Stimulated activated CD8-positive, alpha-beta memory T cell treated with anti-CD3 and anti-CD28 coated beads, Interleukin-12 subunit alpha, Interleukin-12 subunit beta, amount 100 ng/mL, for 4 hours (primary cell): ENCODE data around the gene CRYBB2.
"Not testable (repeated sequence)": the region's sequence is repeated elsewhere in the genome, so short reads cannot be mapped to it uniquely, and the experiment has no call there.

Experiments
- DNase-seq: peaks from one replicate; pipeline ENCODE4 v3.0.0-alpha.2; 2020; ENCODE audit warnings: low read depth

Gene CRYBB2, protein sequence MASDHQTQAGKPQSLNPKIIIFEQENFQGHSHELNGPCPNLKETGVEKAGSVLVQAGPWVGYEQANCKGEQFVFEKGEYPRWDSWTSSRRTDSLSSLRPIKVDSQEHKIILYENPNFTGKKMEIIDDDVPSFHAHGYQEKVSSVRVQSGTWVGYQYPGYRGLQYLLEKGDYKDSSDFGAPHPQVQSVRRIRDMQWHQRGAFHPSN

GRCh38 chr22:25219211-25219689 is at the start of gene CRYBB2:
CRYBB2 (plus strand) TSS chr22:25219639; CDS start chr22:25221430, 1,791 bp downstream.
- DNase-seq, result no peak

DNA sequence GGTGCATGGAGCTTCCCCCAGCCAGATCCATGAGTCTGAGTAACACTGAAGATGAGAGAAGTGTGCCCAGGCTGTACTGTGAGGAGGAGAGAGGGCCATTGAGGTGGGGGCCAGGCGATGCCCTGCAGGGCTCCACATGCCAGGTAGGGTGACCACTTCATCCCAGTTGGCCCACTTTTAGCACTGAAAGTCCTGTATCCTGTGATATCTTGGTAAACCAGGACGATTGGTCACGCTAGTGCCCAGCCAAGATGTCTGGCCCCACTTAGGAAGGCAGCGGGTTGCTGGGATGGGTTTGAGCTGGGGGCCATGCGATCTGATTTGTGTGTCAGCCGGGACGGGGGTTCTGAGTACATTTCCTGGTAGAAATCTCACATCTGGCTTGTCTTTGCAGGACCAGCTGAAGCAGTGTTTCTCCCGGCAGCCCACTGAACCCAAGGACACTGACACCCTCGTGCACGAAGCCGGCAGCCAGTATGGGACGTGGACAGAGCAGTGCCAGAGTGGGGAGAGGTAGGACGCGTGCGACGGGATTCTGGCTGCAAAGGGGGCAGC is 48.9 kb upstream of the CRYBB2 start:
- no peak for DNase-seq

DNA sequence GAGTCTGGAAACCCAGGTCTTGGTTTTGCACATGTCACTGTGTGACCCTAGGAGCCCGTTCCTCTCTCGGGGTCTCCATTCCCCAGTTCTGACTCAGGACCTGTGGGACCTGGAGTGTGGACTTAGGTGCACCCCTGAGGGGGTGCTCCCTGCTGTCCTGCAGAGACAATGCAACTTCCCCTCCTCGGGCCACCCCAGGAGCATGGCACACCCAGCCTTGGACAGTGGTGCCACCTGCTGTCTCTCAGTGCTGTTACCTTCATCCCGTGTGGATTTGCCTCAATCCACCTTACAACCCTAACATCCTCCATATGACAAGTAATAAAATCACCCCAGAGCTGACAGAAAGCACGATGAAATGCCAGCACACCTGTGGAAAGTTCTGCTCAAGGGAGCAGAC is 47.3 kb upstream of the CRYBB2 start:
- no peak for DNase-seq

DNA sequence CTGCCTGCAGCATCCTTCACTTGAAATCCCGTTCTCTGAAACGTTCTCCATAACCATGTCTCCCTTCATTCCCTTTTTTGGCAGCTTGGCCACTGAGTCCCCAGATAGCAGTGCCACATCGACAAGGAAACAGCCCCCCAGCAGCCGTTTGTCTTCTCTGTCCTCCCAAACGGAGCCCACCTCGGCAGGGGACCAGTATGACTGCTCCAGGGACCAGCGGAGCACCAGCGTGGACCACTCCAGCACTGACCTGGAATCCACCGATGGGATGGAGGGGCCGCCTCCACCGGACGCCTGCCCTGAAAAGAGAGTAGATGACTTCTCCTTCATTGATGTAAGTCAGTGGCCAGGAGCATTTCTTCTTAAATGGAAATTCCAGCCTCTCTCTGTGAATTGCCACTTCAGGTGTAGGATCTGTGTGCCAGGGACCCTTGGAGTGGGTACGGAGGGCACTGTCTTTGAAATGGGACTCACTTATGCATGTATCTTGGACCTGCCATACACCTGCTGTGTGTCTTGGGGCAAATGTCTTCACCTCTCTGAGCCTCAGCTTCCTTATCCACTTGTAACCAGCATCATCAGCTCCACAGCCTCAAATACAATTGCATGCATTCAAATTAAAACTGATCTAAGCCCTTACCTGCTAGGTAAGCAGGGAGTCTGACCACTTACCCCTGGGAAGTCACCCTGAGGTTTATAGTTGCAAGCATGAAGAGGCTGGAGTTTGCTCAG is 45.1 kb upstream of the CRYBB2 start:
- no peak for DNase-seq

DNA sequence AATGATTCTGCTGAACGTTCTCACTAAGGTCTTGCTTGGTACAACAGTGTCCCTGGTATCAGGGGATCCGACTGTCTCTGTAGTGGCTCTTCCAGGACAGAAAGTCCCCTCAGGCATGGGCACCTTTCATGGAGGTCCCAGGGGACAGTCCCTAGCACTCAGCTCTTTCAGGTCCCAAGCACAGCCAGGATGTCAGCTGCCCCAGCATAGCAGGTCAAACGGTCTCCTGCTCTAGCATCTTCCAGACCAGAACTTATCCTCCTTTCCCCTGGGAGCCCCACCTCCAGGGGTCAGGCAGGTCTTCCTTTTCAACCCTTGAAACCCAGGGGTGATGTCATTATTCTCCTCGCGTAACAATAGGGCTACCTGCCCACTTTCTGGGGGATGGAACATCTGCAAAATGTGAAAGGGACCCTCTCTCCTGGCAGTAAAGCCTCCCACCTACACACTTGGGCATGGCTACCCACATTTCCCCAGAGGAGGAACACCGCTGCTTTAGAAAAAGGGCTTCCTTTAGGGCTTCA is 44.5 kb upstream of the CRYBB2 start:
- DNase-seq, result no peak

GRCh38 chr22:25176175-25176574 is 43.3 kb upstream of the CRYBB2 start:
- DNase-seq, result no peak

GRCh38 chr22:25176799-25177198 is 42.6 kb upstream of the CRYBB2 start:
- no peak for DNase-seq

GRCh38 chr22:25177226-25177625 is 42.2 kb upstream of the CRYBB2 start:
- DNase-seq, result no peak

- DNase-seq, result no peak
These were observed 41.5 kb upstream of the CRYBB2 start for GRCh38 chr22:25177895-25178294.

DNA sequence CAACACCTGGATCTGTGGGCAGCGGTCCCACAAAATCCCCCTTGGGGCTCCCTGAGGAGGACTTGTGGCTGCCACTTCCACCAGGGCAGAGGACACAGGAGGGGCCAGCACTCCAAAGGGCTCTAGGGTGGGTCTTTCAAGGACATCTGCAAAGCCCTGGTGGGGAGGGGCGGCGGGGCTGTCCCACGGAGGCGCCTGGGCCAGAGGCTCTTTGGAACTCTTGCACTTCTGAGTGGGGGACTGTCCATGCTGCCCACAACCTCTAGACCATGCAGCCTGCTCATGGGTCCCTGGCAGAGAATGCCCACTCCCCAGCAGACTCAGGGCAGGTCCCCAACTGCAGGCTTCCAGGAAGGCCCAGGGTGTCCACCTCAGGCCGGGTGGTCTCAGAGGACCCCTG is 41.1 kb upstream of the CRYBB2 start:
- not testable (repeated sequence) for DNase-seq

DNA sequence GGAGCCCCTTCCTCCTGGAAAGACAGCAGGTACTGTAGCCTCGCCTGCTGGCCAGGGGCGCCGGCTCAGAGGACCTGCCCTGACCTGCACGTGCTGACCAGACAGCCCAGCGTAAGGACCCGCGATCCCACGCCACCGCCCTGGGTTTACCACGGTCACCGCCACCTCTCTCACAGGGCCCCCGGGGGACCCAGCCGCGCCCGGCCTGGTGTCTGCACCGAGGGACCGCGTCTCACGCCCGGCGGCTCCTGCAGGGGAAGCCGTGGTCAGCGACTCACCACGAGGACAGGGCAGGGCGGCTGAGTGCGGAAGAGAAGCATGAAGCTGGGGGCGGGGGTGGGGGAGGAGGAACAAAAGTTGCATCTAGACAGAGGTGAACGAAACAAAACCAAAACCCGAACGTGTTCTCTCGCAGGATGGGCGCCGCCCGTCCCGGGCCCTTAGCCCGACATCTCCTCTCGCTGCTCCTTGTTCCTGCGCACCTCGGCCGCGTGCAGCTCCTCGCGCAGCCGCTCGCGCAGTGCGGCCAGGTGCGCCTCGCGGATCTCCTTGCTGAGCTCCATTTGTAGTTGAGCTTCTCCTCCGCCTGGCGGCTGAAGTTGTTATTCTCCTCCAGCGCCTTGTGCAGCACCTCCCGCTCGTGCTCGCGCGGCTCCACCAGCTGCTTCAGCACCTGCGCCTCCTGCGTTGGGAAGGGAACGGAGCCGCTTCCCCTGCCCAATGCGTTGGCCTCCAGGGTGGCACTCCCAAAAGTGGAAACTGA is 40.4 kb upstream of the CRYBB2 start:
- DNase-seq, result not testable (repeated sequence)

- no peak for DNase-seq
These were observed 37.0 kb upstream of the CRYBB2 start for GRCh38 chr22:25182131-25183110.

DNA sequence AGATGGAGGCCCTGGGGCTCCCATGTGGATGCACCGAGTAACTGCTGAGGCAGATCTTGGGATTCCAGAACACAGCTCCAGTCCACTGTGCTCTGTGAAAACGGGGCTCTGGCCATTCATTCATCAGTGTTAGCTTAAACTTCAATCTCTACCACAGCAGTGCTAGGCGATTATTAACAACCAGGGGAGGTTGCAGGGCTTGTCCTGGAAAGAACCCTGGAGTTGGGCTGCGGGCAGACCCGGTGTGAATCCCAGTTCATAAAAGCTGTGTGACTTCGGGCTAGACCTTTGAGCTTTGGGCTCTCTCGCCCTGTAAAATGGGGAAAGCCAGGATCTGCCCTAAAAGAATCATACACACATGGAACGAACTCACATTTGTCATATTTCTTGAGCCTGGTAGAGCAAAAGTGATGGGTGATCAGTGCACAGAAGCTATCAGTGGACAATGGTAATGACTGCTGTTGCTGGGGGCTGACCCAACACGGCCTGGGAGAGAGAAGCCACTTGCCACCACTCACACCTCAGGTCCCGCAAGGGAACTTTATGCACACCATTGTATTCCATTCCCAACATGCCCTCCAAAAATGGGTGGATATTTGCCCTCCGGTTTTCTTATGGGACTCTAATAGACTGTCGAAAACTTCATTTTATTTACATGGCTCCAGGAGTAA is 35.4 kb upstream of the CRYBB2 start:
- no peak for DNase-seq

DNA sequence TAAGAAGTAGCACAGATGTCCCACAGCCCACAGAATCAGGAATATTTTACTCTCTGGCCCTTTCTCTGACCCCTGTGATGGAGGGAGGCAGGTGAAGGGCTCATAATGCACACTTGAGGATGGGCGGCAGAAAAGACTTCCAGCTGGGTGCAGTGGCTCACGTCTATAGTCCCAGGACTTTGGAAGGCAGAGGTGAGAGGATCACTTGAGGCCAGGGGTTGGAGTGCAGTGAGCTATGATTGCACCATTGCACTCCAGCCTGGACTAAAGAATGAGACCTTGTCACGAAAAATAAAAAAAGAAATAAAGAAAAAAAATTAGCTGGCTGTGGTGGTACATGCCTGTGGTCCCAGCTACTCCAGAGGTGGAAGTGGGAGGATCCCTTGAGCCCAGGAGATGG is 33.3 kb upstream of the CRYBB2 start:
- no peak for DNase-seq

- DNase-seq, result no peak
These were observed 32.0 kb upstream of the CRYBB2 start for GRCh38 chr22:25187469-25187868.

DNA sequence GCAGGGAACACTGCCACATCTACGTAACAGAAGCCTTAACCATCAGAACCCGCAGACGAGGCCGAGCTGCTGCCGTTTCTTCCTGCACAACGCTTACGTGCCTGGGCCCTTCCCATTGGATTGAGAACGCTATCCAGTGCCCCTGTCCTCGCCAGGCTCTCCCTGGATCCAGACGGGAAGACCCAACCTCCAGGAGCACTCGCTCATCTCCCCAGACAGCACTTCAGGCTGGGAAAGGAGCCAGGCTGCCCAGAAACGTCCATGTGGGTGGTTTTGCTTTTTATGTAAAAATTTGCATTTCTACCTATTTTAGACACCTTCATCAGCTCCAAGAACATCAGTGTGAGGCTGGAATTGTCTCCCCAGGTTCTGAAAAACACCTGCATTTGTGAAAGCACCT is 27.0 kb upstream of the CRYBB2 start:
- no peak for DNase-seq

DNA sequence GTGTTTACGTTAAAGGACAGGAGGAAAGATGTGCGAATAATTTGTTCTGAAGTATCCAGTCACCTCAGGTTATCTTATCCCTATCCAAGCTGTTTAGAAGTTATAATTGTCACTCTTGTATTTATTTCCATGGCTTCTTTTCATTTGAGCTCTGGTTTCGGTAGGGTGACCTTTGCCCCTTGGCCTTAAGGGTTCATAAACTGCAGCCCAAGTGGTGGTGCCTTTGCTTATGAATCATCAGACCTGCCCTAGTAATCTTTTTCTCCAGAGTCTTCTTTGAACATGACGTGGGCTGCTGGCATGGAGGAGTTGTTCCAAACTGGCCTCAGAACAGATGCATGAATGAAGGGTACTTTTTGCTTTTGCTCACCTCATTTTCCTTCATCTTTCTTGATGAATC is 26.3 kb upstream of the CRYBB2 start:
- no peak for DNase-seq

DNA sequence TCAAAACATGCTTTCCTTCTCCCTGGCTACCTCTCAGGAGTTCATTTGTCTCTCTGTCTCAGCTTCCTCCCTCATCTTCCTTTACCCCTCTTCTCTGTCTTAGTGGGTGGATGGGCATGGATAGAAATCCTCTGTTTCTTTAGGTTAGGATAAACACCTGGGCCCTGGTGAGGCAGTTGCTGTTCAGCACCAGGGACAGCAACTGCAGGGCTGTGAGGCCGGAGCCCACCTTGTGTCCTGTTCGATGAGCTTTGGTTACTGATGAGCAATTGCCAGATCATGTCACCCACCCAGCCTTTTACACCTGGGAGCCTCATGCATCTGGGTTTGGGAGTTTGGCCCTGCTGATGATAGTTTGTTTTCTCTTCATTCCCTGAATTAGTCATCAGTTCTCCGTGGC is 25.9 kb upstream of the CRYBB2 start:
- no peak for DNase-seq

DNA sequence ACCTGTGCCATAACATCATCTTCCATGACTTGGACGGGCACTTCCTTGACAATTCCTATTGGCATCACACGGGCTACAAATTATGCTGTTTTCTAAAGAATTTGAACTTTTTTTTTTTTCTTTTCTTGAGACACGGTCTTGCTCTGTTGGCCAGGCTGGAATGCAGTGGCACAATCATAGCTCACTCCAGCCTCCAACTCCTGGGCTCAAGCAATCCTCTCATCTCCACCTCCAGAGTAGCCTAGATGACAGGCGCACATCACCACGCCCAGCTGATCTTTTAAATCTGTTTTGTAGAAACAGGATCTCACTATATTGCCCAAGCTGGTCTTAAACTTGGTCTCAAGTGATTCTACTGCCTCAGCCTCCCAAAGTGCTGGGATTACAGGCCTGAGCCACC is 23.1 kb upstream of the CRYBB2 start:
- no peak for DNase-seq

DNA sequence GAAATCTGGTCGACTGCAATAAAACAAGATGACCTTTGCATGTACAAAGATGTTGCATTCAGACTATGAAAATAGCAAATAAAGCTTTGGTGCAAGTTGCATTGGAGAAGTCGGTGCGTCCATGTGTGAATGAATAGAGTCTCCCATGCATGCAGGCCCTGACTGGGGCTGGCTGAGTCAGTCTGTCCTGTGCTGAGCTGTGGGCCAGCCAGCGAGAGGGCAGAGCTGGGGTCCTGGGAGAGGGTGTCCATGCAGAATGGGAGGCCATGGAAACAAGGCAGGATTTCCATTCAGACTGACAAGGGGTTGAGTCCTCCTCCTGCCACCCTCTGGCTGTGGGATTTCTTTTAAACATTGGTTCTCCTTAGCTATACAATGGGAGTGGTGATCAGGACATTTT is 22.1 kb upstream of the CRYBB2 start:
- DNase-seq, result no peak
